Prostate gland (tissue), 2 donors: ENCODE data around the gene FKBP6. TPM values are rescaled to one million over a fixed set of nuclear protein-coding genes. Genes with fewer than 3 reads are reported as not detected.
"Not testable (repeated sequence)": the region's sequence is repeated elsewhere in the genome, so short reads cannot be mapped to it uniquely, and the experiment has no call there.

Experiments
- DNase-seq: peaks from one replicate; pipeline ENCODE4 v3.0.0-alpha.2; 2019; ENCODE audit warnings: low spot score
- H3K27ac ChIP-seq, 2 donors: fragments of 200-600 bp; sonication (generic); 2 replicates each; pipeline ENCODE4 v1.5.1; 2017 to 2019
- H3K27me3 ChIP-seq: fragments of 200-600 bp; sonication (generic); replicated peaks from 2 replicates; pipeline ENCODE4 v1.5.1; 2019; ENCODE audit not compliant: insufficient read depth
- H3K36me3 ChIP-seq, 2 donors: fragments of 200-600 bp; sonication (generic); 1 replicate in 1 of 2; 2 replicates in 1 of 2; pipeline versions ENCODE4 v1.5.1 to v1.8.1; 2017 to 2019
- H3K4me1 ChIP-seq: fragments of 200-600 bp; sonication (generic); replicated peaks from 2 replicates; pipeline ENCODE4 v1.5.1; 2019
- H3K4me3 ChIP-seq, 2 donors: fragments of 200-600 bp; sonication (generic); 2 replicates each; pipeline ENCODE4 v1.5.1; 2017 to 2019
- H3K9me3 ChIP-seq: fragments of 200-600 bp; sonication (generic); 2 replicates; pipeline ENCODE4 v1.5.1; 2017
- CTCF ChIP-seq, 4 experiments: fragments of 200-600 bp in 2 of 4; fragments of 450-650 bp in 2 of 4; sonication (generic) in 2 of 4; IDR thresholded peaks; 1 replicate in 3 of 4; 2 replicates in 1 of 4; pipeline ENCODE4 v1.5.1; 2016 to 2019; ENCODE audit warnings: antibody characterized with exemption in 4 of 4, mild to moderate bottlenecking in 2 of 4, moderate library complexity in 2 of 4
- POLR2A ChIP-seq: fragments of 450-650 bp; IDR thresholded peaks from one replicate; pipeline ENCODE4 v1.6.1; 2016; ENCODE audit warnings: antibody characterized with exemption, mild to moderate bottlenecking
- POLR2AphosphoS5 ChIP-seq: sonication (generic); formaldehyde crosslinking; IDR thresholded peaks from one replicate; pipeline ENCODE4 v1.6.1; 2017; ENCODE audit warnings: antibody characterized with exemption
- WGBS: methylation state at CpG from one replicate; pipeline ENCODE4 v1.1.5; 2018; 5-methylcytosine and 5-hydroxymethylcytosine counted together
- intact Hi-C: fragments of 100-400 bp; cut with DNase I; formaldehyde crosslinking; loops from one replicate; pipeline ENCODE4 v1.14.2; 2022
- small RNA-seq, 2 donors: library from RNA; depleted of rRNA; stranded (forward); fragments of <200 nt; gene quantifications; one replicate each; pipeline ENCODE3, GENCODE V24; 2016
- total RNA-seq, 2 donors: library from RNA; depleted of rRNA; stranded (reverse); fragments of >200 nt; gene quantifications; one replicate each; pipeline ENCODE4 v1.1.0, GENCODE V29; 2016

The FKBP6 gene
- total RNA-seq, 2 donors from 2014 or later, result 16.5 TPM; not detected in 1

DNA sequence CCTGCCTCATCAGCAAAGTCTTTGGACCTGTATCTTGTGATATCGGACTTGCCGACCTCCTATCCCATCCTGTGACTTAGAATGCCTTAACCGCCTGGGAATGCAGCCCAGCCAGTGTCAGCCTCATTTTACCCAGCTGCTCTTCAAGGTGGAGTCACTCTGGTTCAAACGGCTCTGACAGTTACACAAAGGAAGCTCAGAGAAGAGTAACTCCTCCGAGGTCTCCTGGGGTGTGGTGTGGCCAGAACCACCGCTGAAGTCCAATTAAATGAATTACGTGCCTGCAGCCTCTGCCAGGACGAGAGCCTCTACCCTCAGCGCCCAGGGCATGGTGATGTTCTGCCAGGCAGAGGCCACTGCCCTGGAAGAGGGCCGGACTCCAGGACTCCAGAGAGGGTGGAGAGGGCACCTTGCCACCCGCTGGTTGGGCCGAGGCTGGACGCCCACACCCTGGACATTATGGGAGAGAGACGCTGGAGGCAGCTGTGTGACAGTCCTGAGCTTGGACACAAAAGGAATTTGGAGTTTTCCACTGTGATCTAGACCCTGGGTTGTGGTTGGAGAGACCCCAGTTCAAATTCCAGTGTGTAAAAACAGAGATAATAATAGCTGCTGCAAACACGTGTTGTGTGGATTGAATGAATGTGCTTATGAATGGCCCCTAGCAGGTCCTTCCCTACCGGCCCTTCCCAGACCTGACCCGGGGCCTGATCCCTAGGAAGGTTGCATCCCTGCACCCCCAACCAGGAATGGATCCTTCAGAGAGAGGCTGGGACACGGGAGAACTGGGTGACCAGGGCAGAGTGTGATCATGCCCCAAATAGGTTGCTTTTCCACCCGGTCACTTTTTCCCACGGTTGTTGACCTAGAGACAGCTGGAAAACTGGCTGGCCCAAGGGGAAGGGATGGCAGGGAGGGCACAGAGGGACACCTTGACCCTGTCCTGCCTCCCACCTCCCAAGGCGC lies 67.9 kb downstream of the FKBP6 start:
- TF ChIP-seq CTCF (IDR thresholded peaks at IDR 0.05) (no peak), POLR2A (no peak), POLR2AphosphoS5 (no peak)
- no peak overlapping the region for H3K27ac ChIP-seq
- no peaks in the 10 kb centered on the region for H3K36me3 ChIP-seq
- H3K9me3 ChIP-seq, result no peaks in the 10 kb centered on the region
- H3K4me3 ChIP-seq, result no peak overlapping the region
- intact Hi-C loops, result no loop called here
- no peaks in the 10 kb centered on the region for H3K27me3 ChIP-seq
- no peak for DNase-seq
- H3K4me1 ChIP-seq, result no peaks in the 10 kb centered on the region
- WGBS, result 77% methylated on average over 20 of the region's 21 CpGs

DNA sequence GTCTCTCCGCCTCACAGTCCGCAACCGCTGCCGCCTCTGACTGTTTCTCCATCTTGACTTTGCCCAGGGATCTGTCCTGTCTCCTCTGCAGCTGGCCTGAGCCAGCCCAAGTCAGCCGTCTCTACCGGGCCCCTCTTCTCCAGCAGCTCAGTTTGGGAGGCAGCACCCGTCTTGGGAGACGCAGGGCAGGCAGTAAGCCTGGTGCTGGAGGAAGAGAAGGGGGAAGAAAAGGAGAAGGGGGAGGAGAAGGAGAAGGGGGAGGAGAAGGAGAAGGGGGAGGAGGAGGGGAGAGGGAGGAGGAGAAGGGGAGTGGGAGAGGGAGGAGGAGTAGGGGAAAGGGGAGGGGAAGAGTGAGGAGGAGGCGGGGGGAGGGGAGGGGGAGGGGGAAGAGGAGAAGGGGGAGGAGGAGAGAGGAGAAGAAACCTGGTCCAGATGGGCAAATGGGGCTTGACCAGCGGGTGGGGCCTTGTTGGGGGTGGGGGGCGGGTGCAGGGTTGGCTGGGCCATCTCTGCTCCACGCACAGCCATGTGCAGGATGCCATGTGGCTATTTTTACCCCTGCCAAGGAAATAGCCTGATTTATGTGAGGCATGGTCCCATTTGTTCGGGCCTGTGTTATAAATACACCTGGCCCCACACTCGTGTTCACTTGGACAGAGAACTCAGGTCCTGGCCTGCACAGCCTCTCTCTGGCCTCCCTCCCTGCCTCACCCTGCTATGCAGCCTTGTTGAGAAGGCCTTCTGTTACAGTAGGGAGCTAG lies 69.7 kb downstream of the FKBP6 start:
- no peak for DNase-seq
- 20% methylated on average over 14 of the region's 14 CpGs for WGBS

DNA sequence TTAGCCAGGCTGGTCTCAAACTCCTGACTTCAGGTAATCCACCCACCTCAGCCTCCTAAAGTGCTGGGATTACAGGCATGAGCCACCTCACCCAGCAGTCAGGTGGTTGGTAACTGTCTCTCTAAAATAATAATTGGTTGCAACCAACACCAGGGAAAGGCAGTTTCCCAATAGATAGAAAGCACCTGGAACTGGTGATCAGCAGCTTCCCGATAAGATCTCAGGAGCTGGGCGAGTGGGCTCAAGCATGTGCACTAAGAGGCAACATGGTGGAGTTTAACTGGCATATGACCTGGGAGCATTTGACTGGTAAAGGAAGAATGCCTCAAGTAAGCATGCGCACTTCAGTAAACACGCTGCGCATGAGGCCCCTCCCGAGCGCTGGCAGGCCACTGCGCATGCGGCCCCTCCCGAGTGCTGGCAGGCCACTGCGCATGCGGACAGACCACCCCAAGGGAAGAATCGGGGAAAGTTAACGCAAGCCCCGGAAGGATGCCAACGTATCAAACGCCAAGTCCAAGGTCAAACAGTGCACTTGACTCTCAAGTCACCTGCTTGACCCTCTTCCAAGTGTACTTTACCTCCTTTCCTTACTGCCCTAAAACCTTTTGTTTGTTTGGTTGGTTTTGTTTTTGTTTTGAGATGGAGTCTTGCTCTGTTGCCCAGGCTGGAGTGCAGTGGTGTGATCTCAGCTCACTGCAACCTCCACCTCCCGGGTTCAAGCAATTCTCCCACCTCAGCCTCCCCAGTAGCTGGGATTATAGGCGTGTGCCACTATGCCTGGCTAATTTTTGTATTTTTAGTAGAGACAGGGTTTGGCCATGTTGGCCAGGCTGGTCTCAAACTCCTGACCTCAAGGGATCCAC lies 71.5 kb downstream of the FKBP6 start:
- H3K4me1 ChIP-seq, H3K9me3 ChIP-seq, H3K27ac ChIP-seq, H3K27me3 ChIP-seq, intact Hi-C loops, H3K36me3 ChIP-seq, H3K4me3 ChIP-seq: not testable (repeated sequence)
- DNase-seq, result peak; percentile 53
- TF ChIP-seq POLR2AphosphoS5, result peak; percentile 74
- 58% methylated on average over 19 of the region's 19 CpGs for WGBS

More for the DNA sequence above, 69.7 kb downstream of the FKBP6 start:
- intact Hi-C loops, result no loop called here
- no peak for TF ChIP-seq POLR2AphosphoS5
- no peak for TF ChIP-seq CTCF (IDR thresholded peaks at IDR 0.05)
- no peak for TF ChIP-seq POLR2A
- H3K4me1 ChIP-seq, result no peaks in the 10 kb centered on the region
- no peaks in the 10 kb centered on the region for H3K9me3 ChIP-seq
- no peaks in the 10 kb centered on the region for H3K36me3 ChIP-seq
- no peak overlapping the region for H3K4me3 ChIP-seq
- H3K27me3 ChIP-seq, result no peaks in the 10 kb centered on the region
- no peak overlapping the region for H3K27ac ChIP-seq

DNA sequence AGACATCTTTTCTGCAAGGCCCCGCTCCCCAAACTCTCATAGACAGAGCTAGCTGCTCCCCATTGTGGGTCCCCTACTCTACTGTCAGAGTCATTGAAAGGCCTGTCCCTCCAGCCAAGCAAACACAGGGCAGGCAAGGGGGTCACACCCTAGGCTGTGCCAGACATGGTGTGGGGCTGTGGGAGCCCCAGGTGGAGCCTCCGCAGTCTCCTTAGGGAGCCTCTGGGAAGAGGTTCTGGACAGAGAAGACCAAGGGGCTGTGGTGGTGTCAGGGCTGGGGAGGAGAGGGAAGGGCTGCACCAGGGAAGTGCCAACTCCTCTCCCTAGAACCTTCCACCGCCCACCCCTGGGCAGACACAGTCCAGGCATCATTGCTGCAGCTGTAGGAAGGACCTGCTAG lies 76.9 kb downstream of the FKBP6 start:
- DNase-seq, H3K36me3 ChIP-seq, H3K27me3 ChIP-seq, intact Hi-C loops, H3K4me3 ChIP-seq, H3K27ac ChIP-seq, H3K4me1 ChIP-seq, H3K9me3 ChIP-seq: not testable (repeated sequence)
- WGBS, result 96% methylated on average over 3 of the region's 3 CpGs

Small RNA genes lying within 50 kb of the gene (small RNA-seq; reads per million reads assigned to genes)
- gene RF00019, result 0 reads per million in 2 donors
- 0 reads per million in 2 donors for gene RNU6-1080P

Other genes starting within 250 kb of the FKBP6 start
- 1 to 10 TPM in 1 of 2 donors, not detected in 1; 2.0 TPM for gene SPDYE9, start 242.1 kb upstream of the FKBP6 start, total RNA-seq
- gene NSUN5, start 19.3 kb upstream of the FKBP6 start, total RNA-seq, result 10 to 100 TPM; 34.3 to 36.3 TPM
- 1 to 10 TPM in 1 of 2 donors, not detected in 1; 5.1 TPM for gene TRIM50, start 79 bp upstream of the FKBP6 start, total RNA-seq
- 1 to 10 TPM; 6.3 to 8.4 TPM for gene FZD9, start 105.6 kb downstream of the FKBP6 start, total RNA-seq
- 10 to 100 TPM; 43.4 to 56.4 TPM for gene BAZ1B, start 194.1 kb downstream of the FKBP6 start, total RNA-seq
- 100 to 1,000 TPM in 1 of 2 donors, 10 to 100 TPM in 1; 78.7 to 105 TPM for gene BCL7B, start 229.5 kb downstream of the FKBP6 start, total RNA-seq